HG02571 (cell line): ENCODE results near the gene FADS2.

Experiments used
- ATAC-seq: cut with Tn5 transposase; IDR thresholded peaks from one replicate; pipeline ENCODE4 v1.9.1; 2021; ENCODE audit warnings: mild to moderate bottlenecking, moderate library complexity; ENCODE audit not compliant: unreplicated experiment

Gene FADS2

DNA sequence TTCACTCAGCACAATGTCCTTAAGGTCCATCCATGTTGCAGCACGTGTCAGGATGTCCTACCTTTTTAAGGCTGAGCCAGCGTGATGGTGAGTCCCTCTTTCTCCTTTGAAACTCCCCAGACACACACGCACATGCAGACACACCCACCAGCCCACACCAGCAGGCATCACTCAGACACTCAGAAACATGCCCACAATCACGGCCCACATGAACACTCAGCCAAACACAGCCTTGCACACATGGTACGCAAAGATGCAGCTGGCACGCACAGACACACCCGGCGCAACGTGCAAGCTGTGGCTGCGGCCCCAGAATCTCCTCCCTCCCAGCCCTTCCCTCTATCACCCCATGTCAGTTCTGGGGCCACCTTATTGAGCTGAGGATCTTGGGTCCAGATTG is 55.2 kb downstream of the FADS2 start:
- no peak for ATAC-seq

DNA sequence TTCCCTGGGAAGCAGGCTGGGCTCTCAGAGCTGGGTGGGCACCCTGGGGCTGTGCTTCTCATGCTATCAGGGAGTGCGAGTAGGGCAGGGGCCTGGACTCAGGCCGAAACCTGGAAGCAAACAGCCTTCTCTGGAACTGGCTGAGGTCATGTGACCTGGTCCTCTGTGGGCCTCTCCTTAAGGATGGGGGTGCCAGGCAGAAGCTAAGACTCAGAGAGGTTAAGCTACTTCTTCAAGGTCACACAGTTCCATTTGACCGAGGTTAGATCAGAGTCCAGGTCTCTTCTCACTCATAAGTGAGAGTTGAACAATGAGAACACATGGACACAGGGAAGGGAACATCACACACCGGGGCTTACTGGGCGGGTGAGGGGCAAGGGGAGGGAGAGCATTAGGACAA is 55.8 kb downstream of the FADS2 start:
- ATAC-seq, result no peak

DNA sequence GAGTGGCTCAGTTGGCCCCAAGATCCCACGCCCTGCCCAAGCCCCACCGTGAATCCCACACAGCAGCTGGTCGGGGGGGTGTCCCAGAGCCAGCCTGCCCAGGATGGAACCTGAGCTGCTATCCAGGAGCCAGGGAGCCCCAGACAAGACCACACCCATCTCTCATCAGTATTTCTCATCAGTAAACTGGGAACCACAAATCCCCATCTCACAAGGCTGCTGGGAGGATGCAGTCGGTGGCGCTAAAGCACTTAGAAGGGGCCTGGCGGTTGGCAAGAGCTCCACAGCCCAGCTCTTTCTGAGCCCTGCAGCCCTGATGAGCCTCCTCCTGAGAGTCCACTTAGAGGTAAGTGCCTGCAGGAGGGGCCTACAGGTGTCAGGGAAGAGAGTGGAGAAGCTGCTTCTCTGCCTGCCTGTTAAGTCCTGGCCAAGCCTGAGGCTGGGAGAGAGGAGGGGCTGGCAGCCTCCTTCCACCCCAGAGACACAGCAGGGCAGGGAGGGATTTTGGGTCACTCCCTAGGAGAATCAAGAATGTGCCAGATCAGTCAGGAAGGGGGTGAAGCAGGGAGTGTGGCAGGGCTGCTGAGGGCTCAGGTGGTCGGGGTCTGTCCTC is 57.2 kb downstream of the FADS2 start:
- ATAC-seq, result no peak

DNA sequence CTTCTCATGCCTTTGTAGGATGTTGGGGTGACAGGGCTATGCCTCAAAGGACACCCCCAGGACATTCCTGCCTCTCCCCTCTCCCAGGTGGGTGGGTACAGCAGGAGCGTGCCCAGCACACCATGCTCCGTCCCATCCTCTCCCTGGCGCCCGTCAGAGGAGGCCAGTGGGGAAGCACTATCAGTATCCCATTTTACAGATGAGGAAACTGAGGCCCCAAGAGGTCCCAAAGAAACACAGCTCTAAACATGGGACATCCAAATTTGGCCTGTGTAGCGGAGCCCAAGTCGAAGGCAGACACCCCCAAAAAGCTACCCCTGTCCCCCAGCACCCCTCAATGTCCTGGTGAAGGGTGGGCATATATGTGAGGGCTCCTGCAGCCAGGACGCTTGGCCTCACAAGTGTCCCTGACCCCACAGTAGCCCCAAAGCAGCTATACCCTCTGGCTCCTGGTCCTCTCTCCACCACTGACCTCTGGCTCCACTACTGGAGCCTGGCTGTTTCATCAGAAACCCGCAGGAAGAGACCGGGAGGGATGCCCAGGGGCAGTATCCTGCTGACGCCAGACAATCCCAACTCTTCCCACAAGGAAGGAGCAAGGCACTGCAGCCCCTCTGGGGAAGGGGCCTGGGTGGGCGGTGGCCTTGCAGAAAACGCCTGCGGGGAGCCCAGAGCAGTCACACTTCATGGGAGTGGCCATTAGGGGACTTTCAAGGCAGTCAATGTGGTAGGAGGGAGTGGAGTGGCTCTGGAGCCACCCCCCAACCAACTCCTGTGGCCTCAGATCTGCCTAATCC is 57.9 kb downstream of the FADS2 start:
- ATAC-seq, result no peak

DNA sequence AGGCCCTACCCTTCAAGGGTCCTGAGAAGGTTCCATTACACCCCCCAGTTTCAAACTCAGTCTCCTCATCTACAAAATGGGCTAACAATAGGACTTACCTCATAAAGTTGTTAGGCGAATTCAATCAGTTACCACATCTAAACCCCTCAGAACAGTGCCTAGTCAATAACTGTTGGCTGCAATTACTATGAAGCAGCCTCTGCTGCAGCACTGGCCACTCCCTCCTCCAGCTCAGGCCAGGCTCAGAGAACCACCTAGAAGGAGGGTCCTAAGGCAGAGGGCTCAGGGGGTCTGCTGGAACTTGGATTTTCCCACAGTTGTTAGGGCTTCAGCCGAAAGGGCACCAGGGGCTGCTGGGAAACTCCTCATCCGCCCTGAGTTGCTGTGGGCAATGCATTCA is 58.5 kb downstream of the FADS2 start:
- no peak for ATAC-seq

DNA sequence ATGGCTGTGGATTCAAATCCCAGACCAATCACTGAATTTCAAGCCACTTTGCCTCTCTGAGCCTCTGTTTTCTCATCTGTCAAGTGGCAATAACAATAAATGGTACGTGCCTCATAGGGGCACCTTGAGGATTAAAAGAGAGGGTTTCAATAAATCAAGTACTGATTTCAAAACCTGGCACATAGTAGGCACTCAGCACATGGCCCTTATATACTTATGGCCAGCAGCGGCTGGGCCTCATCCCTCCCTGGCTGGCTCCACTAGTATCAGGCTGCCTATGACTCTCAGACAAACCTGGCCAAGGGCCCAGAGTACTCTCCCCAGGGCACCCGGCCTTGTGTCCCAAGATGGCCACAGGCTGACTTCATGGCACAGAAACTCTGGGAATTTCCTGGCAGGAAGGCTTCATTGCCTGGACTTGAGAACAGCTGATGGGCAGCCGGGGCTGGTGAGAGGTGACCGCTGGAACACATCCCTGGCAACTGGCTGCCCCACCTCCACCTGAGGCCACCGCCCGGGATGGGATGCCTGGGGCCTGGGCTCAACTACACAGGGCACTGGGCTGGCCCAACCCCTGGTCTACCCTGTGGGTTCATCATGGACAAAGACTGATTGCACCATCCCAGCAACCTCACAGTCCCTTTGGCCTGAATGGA is 59.9 kb downstream of the FADS2 start:
- no peak for ATAC-seq

DNA sequence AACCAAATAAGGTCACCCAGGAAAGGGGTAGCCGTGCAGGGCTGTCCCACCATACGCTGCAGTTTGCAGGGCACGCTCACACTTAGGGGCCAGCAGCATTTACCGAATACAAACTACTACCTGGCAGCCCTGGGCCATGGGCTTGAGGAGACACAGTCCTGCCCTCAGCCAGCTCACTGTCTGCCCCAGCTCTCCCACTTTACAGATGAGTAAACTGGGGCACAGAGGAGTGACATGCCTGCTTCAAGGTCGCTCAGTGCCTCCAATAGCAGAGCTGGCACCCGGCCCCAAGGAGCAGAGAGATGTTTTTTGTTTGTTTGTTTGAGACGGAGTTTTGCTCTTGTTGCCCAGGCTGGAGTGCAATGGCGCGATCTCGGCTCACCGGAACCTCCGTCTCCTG is 60.5 kb downstream of the FADS2 start:
- ATAC-seq, result no peak

DNA sequence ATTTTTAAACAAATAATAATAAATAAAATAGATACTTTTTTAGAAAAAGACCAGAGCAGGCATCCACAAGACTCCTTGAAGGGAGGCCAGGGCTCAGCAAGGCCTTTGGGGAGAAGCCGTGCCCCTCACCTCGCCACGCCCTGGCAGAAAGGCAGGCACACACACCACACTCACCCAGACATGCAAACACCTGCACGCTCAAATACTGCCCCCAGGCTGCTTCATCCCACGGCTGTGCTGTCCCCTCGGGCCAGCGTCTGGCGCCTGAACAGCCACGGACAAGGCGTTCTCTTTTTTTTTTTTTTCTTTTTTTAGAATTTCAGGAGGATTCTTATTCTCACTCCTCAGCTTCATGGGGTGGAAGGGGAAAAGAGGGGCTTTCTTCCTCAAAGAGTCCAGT is 61.7 kb downstream of the FADS2 start:
- ATAC-seq, result no peak

DNA sequence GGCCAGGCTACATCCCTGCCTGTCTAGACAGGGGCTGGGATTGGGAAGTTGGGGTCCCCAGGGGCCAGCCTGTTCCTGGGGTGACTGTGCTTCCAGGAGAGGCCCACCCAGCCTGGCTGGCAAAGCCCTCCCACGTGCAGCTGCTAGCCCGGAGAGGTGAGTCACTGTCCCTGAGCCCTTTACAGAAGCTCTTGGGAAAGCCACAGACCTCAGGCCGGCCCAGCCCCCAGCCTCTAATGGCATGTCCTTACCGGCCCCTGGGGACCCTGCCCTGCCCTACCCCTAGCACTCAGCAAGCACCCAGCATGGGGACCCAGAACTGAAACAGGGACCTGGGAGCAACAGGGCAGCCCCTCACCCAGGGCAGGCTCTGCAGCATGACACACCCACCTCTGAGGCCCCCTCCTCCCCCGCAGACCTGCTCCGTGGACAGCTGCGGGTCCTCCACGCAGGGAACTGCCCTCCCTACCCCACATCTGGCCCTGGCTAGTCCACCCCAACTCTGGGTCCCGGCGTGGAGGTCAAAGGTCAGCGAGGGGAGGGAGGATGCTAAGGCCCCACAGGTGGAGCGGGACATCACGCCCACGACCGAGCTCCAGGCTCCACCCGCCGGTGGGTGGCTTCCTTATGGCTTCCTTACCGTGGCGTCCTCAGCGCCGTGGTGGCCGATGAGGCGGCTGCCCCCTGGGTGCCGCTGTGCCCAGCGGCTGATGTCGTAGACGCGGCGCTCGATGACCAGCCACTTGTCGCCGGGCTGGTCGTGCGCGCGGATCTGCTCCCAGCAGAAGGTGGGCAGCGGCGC is 62.6 kb downstream of the FADS2 start:
- ATAC-seq, result peak; percentile 30

DNA sequence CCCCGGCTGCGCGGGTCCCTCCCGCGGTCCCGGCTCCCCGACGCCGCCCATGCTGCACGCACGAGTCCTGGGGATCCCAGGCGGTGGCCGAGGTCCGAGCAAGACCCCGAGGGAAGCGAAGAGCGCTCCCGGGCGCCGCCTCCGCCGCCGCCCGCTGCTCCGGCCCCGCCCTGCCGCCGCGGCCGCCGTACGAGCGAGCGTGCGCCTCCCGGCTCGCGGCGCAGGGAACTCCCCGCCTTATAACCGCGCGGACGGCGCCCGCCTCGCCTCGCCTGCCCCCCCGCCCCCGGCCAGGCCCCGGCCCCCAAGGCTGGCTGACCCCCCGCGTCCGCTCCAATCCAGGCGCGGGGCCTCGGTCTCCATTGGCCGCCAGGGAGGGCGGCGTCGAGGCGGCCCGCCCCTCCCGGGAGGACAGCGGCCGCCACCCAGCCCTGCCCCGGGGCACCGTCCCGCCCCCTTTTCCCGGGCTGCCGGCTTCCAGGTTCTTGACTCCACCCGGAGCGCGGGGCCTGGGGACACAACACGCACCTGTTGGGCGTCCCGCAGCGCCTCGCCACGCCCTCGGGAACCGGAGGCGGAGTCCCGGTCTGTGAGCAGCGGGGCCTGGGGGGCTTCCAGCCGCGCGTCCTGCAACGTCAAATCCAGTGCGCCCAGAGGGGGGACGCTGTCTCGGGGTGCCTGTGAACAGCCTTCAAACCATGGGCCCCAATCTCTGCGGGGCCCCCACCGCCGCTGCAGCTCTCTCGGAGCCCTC is 63.4 kb downstream of the FADS2 start, which contains the start of gene FADS3:
Gene FADS3, minus strand, starts transcription at position 215 of the 754 bp plus-strand sequence. Its CDS starts 164 bp downstream, at position 51.
- peak; percentile 70 for ATAC-seq

DNA sequence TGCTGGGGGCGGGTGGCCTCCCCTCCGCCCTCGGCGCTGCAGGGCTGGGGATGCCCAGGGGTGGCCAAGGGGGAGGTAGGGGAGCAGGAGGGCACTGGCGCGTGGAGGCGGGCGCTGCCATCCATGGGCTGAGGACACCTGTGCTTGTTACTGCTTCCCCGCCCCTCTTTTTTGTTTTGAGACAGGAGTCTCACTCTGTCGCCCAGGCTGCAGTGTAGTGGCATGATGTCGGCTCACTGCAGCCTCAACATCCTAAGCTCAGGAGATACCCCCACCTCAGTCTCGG is 63.9 kb downstream of the FADS2 start:
- no peak for ATAC-seq

DNA sequence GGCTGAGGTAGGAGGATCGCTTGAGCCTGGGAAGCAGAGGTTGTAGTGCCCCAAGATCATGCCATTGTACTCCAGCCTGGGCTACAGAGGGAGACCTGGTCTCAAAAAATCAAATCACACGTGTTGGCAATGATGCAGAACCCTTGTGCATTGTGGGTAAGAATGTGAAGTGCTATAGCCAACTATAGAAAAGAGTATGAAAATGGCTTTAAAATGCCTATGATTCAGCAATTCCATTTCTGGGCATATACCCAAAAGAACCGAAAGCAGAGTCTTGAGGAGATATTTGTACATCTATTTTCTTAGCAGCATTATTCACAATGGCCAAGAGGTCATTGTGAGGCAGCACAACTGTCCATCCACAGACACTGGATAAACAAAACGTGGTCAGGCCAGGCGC is 65.9 kb downstream of the FADS2 start:
- no peak for ATAC-seq

DNA sequence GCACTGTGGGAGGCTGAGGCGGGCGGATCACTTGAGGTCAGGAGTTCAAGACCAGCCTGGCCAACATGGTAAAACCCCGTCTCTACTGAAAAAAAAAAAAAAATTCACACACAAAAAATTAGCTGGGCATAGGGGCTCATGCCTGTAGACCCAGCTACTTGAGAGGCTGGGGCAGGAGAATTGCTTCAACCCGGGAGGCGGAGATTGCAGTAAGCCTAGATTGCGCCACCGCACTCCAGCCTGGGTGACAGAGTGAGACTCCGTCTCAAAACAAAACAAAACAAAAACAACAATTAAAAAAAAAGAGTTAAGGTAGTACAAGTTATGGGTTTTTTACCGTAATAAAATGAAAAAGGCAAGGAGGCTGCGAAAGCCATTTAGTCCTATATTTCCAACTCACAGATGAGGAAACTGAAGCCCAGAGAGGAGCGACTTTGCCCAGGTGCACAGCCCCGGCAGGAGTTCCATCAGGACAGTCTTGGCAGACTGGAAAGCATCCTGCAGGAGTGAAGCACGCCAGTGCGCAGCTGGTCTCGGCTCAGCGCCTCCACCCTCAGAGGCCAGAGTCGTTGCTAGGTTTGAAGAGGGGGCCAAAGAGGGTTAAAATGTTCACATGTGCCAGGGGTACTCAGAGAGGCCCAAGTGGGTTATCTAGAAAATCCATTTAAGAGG is 67.1 kb downstream of the FADS2 start:
- no peak for ATAC-seq

DNA sequence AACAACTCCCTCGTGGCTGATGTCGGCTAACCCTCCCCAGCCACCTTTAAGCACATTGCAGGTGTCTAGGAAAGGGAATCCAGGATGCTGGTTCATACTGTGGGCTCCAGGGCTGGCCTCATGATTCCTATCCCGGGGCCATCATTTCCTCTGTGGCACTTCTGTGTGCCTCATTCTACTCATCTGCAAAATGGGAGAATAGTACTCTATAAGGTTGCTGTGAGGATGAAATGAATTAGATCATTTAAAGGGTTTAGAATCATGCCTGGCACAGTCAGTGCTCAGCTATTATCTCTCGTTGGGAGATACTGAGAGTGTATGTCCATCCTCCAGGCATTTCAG is 67.6 kb downstream of the FADS2 start:
- ATAC-seq, result no peak

DNA sequence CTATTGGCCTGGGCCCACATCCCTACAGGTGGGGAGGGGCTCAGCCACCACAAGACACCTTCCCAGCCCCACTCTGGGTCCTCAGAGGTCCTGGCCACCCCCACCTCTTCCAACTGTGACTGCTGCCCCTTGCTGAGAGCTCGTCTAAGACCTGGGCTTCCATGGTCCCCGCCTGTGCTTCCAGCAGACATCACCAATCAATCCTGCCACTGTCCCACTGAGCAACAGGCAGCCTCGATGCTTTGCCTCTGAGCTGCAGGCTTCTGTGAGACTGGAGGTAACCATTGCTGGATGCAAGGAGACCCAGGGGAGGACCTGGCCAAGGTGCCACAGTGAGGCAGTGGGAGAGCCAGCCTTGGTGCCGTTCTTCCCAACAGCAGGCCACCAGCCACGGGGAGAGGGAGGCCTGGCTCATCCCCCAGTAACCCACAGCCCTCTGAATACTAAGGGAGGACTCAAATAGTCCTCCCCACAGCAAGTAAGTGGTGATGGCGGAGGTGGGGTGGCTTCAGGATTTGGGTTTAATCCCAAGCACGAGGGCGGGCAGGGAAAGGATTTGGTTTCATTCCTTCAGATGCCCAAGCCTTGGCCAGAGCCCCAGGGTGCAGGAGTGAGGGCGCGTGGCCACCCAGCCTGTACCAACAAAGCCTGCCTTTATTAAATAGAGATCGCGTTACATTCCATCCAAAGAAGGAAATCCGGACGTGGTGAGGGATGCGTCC is 68.7 kb downstream of the FADS2 start:
- ATAC-seq, result no peak

DNA sequence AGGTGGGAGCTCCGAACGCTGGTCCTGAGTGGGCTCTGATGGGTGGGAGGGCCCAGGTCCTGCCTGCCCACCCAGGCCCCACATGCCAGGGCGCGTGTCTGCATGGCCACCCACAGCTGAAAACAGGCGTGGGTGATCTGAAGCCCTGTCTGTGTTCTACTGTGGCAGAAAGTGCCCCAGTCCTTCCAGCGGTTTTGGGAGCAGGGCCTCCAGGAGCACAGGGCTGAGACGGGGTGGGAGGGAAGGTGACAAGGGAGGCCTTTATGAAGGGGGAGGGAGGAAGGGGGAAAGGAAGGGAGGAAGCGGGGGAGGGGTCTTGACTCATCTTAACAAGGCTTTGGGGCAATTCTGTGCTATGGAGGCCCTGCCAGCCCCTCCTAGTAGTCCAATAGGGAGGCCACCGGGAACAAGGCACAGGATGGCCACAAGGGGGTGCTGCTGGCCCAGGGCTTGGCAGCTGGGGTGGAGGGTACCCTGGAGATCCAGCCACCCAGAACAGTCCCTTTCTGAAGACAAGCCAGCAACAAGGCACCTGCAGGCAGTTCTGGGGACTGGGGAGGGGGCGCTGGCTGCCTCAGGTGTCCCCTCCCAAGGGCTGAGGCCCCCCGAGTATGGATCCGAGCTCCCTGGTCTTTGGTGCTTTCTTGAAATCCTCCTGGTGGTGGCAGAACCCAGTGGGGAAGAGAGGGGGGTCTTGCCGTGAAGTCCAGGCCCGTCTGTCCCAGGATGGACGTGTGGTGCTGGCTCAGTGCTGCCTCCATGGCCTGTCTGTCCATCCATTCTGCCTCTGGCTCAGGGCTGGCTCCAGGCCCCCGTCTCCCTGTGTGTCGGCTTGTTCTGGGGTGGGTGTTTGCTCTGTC is 69.5 kb downstream of the FADS2 start:
- no peak for ATAC-seq

DNA sequence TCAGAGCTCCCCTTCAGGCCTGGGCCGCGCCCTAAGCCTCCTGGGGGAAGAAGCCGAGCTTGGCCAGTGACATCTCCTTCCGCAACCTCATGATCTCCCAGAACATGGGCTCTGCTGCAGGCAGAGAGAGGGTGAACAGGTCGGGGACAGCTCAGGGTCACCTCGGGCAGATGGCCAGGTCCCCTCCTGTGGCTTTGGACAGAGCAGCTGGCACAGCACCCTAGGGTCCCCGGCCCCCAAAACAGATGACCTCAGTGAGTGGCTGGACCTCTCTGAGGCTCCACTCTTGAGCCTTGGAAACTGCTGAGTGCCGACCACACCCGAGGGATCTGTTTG is 70.1 kb downstream of the FADS2 start:
- no peak for ATAC-seq

DNA sequence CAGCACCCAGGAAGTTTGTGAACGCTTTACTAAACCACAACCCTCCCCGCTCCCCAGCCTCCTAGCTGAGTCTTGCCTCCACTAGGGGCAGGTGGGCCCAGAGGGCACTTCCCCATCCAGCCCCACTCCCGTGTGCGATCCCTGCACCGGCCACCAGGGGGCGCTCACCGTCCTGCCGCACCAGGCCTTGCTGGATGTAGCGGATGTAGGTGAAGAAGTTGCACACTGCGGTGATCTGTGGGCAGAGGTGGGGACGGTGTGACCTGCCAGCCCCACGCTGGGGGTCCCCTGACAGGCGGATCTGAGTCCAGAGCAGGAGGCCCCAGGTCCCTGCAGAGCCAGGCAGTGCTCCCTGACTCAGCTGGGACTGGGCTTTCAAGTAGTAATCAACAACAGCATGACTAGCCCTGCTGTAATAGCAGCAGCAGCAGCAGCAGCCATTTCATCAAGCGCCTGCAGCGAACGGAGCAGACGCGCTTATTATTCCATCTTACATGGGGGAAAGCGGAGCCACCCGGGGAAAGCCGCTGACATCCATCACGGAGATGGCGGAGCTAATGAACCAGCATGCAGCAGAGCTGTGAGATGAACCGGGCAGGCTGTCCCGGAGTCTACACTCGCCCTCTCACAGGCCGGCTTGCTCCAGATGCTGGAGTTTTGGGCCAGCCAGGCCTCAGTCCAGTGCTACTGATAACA is 71.2 kb downstream of the FADS2 start:
- no peak for ATAC-seq
